GM10266 (cell line): ENCODE measurements around the gene CDCP2.

Experiments
- DNase-seq: peaks from one replicate; pipeline ENCODE4 v3.0.0; 2012; ENCODE audit errors: extremely low spot score
- CTCF ChIP-seq: IDR thresholded peaks from 2 replicates; pipeline ENCODE4 v1.5.1; 2012; ENCODE audit warnings: mild to moderate bottlenecking, low read depth; ENCODE audit not compliant: control insufficient read depth, insufficient read depth; ENCODE audit errors: missing control alignments

The CDCP2 gene

GRCh38 chr1:54152696-54153095 is at the start of gene CDCP2:
Gene CDCP2 (minus strand): TSS chr1:54153000. CDS start chr1:54152922, 78 bp downstream.
- no peak for DNase-seq
- TF ChIP-seq CTCF, result no peak

- no peak for DNase-seq
- no peak for TF ChIP-seq CTCF
Measured at GRCh38 chr1:54200519-54200997, 47.8 kb upstream of the CDCP2 start.

- peak; percentile 96 for DNase-seq
- no peak for TF ChIP-seq CTCF
Measured at GRCh38 chr1:54199765-54200518, 47.1 kb upstream of the CDCP2 start, which contains the start of the genes CYB5RL and MRPL37. Gene CYB5RL (minus strand): TSS chr1:54200030. CDS start chr1:54195616, 4,414 bp downstream. Gene MRPL37 (plus strand): TSS chr1:54200167. CDS start chr1:54200244, 77 bp downstream.

GRCh38 chr1:54199151-54199764 is 46.5 kb upstream of the CDCP2 start:
- no peak for DNase-seq
- TF ChIP-seq CTCF, result no peak

GRCh38 chr1:54193453-54193852 is 40.7 kb upstream of the CDCP2 start:
- DNase-seq, result no peak
- no peak for TF ChIP-seq CTCF

- no peak for TF ChIP-seq CTCF
- no peak for DNase-seq
Measured at GRCh38 chr1:54191525-54191924, 38.7 kb upstream of the CDCP2 start.

- DNase-seq, result no peak
- no peak for TF ChIP-seq CTCF
Measured at GRCh38 chr1:54190526-54190925, 37.7 kb upstream of the CDCP2 start.
